Ascending aorta (tissue), 2 donors: ENCODE data around the gene GTF3C1. TPM values are rescaled to one million over a fixed set of nuclear protein-coding genes. Genes with fewer than 3 reads are reported as not detected.
"Not testable (repeated sequence)": the region's sequence is repeated elsewhere in the genome, so short reads cannot be mapped to it uniquely, and the experiment has no call there.

Source experiments
- DNase-seq, 2 donors: peaks; one replicate each; pipeline ENCODE4 v3.0.0-alpha.2; 2019; ENCODE audit warnings: low spot score in 2 of 2
- H3K27ac ChIP-seq, 2 donors: fragments of 200-600 bp; sonication (generic); one replicate each; pipeline ENCODE4 v1.5.1; 2016 to 2017; ENCODE audit warnings: mild to moderate bottlenecking in 1 of 2
- H3K27me3 ChIP-seq: fragments of 200-600 bp; sonication (generic); one replicate; pipeline ENCODE4 v1.5.1; 2017
- H3K36me3 ChIP-seq, 2 donors: fragments of 200-600 bp; sonication (generic); one replicate each; pipeline ENCODE4 v1.5.1; 2016
- H3K4me1 ChIP-seq, 2 donors: fragments of 200-600 bp; sonication (generic); one replicate each; pipeline ENCODE4 v1.5.1; 2016 to 2017; ENCODE audit warnings: mild to moderate bottlenecking in 1 of 2
- H3K4me3 ChIP-seq, 2 donors: fragments of 200-600 bp; sonication (generic); one replicate each; pipeline ENCODE4 v1.5.1; 2016 to 2017; ENCODE audit warnings: mild to moderate bottlenecking in 1 of 2
- H3K9me3 ChIP-seq, 2 donors: fragments of 200-600 bp; sonication (generic); one replicate each; pipeline ENCODE4 v1.5.1; 2016
- intact Hi-C: fragments of 100-400 bp; cut with DNase I; formaldehyde crosslinking; loops from one replicate; pipeline ENCODE4 v1.15.1; 2023
- total RNA-seq: library from RNA; depleted of rRNA; stranded (reverse); fragments of >200 nt; gene quantifications from one replicate; pipeline ENCODE4 v1.1.0, GENCODE V29; 2016
- TF ChIP-seq, protein P1 (sequence below), 3 experiments: fragments of 200-600 bp in 2 of 3; fragments of 450-650 bp in 1 of 3; sonication (generic) in 2 of 3; IDR thresholded peaks; one replicate each; pipeline ENCODE4 v1.5.1; 2016 to 2019; ENCODE audit warnings: antibody characterized with exemption in 3 of 3, mild to moderate bottlenecking in 1 of 3, moderate library complexity in 1 of 3

GTF3C1 gene
- total RNA-seq, 1 donor from 2014 or later: 40.6 TPM

DNA sequence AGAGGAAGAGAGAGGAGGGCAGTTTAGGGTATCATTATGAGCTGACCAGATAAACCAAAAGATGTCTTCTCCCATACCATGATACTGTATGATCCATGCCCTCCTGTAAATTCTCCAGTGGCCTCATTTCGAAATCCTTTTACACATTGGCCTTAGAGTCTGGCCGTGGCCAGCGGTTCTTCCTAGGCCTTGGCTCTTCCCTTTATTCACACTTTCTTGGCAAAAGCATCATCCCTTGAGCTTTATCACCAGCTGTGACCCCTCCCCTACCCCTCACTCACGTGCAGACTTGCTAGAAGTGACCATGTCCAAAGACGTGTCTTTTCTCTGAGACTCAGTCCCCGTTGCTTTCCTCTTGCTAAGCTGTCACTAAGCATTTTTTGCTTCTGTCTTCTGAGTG is 23.0 kb upstream of the GTF3C1 start:
- H3K4me1 ChIP-seq: no peaks in the 10 kb centered on the region
- intact Hi-C loops: no loop called here
- H3K9me3 ChIP-seq: no peaks in the 10 kb centered on the region
- H3K27me3 ChIP-seq: no peaks in the 10 kb centered on the region
- TF ChIP-seq, protein P1, sequence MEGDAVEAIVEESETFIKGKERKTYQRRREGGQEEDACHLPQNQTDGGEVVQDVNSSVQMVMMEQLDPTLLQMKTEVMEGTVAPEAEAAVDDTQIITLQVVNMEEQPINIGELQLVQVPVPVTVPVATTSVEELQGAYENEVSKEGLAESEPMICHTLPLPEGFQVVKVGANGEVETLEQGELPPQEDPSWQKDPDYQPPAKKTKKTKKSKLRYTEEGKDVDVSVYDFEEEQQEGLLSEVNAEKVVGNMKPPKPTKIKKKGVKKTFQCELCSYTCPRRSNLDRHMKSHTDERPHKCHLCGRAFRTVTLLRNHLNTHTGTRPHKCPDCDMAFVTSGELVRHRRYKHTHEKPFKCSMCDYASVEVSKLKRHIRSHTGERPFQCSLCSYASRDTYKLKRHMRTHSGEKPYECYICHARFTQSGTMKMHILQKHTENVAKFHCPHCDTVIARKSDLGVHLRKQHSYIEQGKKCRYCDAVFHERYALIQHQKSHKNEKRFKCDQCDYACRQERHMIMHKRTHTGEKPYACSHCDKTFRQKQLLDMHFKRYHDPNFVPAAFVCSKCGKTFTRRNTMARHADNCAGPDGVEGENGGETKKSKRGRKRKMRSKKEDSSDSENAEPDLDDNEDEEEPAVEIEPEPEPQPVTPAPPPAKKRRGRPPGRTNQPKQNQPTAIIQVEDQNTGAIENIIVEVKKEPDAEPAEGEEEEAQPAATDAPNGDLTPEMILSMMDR (IDR thresholded peaks at IDR 0.05): no peak
- no peak for DNase-seq
- H3K4me3 ChIP-seq: no peak overlapping the region
- H3K27ac ChIP-seq: no peak overlapping the region
- no peaks in the 10 kb centered on the region for H3K36me3 ChIP-seq

DNA sequence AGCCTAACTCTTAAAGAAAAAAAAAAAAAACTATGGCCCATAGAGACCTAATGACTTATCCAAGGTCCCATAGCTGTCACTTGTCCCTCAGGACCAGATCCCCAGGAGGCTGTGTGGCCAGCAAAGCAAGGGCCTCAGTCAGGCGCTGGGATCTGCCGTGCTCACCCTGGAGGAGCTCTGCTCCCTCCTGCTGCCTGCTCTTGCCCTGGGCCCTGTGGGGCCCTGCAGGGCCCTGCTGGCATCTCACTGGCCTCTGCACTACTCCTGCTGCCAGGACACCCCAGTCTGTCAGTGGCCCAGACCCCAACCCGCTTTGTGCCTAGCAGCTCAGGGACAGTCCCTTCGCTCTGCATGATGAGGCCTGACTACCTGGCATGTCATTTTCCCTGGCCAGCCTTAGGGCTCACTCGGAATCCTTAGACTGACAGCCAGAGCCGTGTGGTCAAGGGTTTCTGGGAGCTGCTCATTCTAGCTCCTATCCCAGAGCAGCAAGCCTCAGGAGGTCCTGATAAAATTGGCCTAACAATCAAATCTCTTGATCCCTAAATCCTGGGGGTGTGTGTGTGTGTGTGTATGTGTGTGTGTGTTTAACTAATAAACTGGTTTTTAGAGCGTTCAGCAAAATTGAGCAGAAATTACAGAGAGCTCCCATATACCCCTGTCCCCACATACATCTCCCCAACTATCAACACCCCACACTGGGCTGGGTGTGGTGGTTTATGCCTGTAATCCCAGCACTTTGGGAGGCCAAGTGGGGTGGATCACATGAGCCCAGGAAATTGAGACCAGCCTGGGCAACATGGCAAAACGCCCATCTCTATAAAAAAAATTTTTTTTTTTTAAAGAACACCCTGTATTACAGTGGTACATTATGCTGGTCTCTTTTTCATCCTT is 22.0 kb upstream of the GTF3C1 start:
- Histone ChIP-seq H3K4me1 (no peaks in the 10 kb centered on the region), H3K9me3 (no peaks in the 10 kb centered on the region), H3K36me3 (no peaks in the 10 kb centered on the region), H3K27me3 (no peaks in the 10 kb centered on the region), H3K27ac (no peak overlapping the region), H3K4me3 (no peak overlapping the region)
- TF ChIP-seq, protein P1 (IDR thresholded peaks at IDR 0.05): no peak
- DNase-seq: no peak
- intact Hi-C loops: no loop called here

DNA sequence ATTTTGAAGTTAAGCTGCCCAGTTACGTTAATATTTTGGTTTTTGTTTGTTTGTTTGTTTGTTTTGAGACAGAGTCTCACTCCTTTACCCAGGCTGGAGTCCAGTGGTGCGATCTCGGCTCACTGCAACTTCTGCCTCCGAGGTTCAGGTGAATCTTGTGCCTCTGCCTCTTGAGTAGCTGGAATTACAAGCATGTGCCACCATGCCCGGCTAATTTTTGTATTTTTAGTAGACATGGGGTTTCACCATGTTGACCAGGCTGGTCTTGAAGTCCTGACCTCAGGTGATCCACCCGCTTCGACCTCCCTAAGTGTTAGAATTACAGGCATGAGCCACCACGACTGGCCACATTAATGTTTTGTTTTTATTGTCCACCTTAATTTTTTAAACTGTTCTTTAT is 21.3 kb upstream of the GTF3C1 start:
- H3K4me1 ChIP-seq, H3K36me3 ChIP-seq, H3K4me3 ChIP-seq, H3K27me3 ChIP-seq, DNase-seq, H3K9me3 ChIP-seq, intact Hi-C loops, H3K27ac ChIP-seq: not testable (repeated sequence)

DNA sequence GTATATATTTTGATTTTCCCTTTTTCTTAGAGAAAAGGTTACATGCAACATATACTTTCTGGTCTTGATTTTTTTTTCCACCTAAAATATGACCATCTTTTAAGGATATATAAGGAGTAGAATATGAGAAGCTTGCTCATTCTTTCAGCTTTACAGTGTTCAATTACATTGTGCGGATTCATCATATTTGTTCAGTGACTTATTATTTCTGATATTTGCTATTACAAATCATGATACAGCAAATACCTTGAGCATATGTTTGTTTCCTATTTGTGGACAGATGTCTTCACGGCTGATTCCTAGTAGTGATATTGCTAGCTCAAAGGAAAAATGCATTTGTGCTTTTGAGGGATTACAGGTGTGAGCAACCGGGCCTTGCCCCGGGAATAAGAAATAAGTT is 18.4 kb upstream of the GTF3C1 start:
- Histone ChIP-seq H3K27ac (no peak overlapping the region), H3K9me3 (no peaks in the 10 kb centered on the region), H3K36me3 (no peaks in the 10 kb centered on the region), H3K4me3 (no peak overlapping the region), H3K27me3 (no peaks in the 10 kb centered on the region), H3K4me1 (no peaks in the 10 kb centered on the region)
- TF ChIP-seq, protein P1 (IDR thresholded peaks at IDR 0.05): no peak
- intact Hi-C loops: no loop called here
- DNase-seq: no peak

DNA sequence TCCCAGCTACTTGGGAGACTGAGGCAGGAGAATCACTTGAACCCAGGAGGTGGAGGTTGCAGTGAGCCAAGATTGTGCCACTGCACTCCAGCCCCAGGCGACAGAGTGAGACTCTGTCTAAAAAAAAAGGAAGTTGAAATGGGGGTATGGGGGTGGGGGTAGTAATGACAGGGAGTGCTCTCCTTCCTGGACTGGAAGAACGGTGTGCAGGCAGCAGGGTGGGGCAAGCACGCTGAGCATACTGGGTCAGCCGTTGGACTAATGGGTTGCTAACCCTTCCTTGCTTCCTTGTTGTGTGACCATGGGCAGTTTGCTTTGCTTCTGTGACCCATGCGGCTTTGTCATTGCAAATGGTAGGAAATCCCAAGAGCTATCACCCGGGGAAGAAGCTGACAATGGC is 16.7 kb upstream of the GTF3C1 start:
- no peaks in the 10 kb centered on the region for H3K4me1 ChIP-seq
- H3K4me3 ChIP-seq: no peak overlapping the region
- no peaks in the 10 kb centered on the region for H3K9me3 ChIP-seq
- TF ChIP-seq, protein P1 (IDR thresholded peaks at IDR 0.05): no peak
- no peaks in the 10 kb centered on the region for H3K36me3 ChIP-seq
- no peak for DNase-seq
- intact Hi-C loops: no loop called here
- H3K27ac ChIP-seq: no peak overlapping the region
- no peaks in the 10 kb centered on the region for H3K27me3 ChIP-seq

DNA sequence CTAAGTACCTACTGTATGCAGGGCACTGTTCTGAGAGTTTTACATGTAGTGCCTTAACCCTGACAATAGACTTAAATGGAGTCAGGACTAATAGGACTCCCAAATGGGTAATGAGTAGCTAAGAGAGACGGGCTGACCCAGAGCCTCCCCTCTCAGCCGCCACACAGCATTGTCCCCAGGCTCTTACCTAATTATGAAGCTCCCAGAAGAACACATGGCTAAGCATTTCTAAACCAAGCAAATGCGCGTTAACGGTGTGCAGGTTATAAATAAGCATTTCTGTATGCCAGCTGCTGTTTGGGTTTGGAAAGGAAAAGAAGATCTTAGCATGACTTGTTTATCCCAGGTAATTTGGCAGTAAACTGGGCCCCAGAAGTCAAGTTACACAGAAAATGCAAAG is 14.5 kb upstream of the GTF3C1 start:
- Histone ChIP-seq H3K4me1 (no peaks in the 10 kb centered on the region), H3K27me3 (no peaks in the 10 kb centered on the region), H3K9me3 (no peaks in the 10 kb centered on the region), H3K36me3 (no peaks in the 10 kb centered on the region), H3K4me3 (no peak overlapping the region), H3K27ac (no peak overlapping the region)
- TF ChIP-seq, protein P1 (IDR thresholded peaks at IDR 0.05): no peak
- no peak for DNase-seq
- intact Hi-C loops: no loop called here
